A549 (cell line): ENCODE data around the gene TMOD2. TPM values are rescaled to one million over a fixed set of nuclear protein-coding genes. Genes with fewer than 3 reads are reported as not detected.

Experiments
- ATAC-seq, 2 experiments: fragments of 200-7000 bp in 1 of 2; fragments of >200 bp in 1 of 2; cut with Nextera tagmentation in 1 of 2; cut with Tn5 transposase in 1 of 2; 3 replicates each; pipeline versions ENCODE4 v1.8.0 to v1.9.1; 2018 to 2020; ENCODE audit warnings: mild to moderate bottlenecking in 1 of 2, moderate library complexity in 1 of 2
- CTCF ChIA-PET: fragments of 300-600 bp; sonication (Branson Sonifier 250); formaldehyde crosslinking; extraction: SDS; loops from one replicate; lab custom pipeline; 2021; ENCODE audit warnings: antibody characterized with exemption, inconsistent platforms; lab: Yijun Ruan, JAX
- POLR2A ChIA-PET: fragments of 350-600 bp; formaldehyde crosslinking; extraction: SDS; loops from one replicate; lab custom pipeline; 2021; ENCODE audit warnings: antibody characterized with exemption, inconsistent platforms; lab: Yijun Ruan, JAX
- DNase-seq, 2 experiments: peaks; one replicate each; pipeline versions ENCODE4 v3.0.0 to v3.0.0-alpha.2; 2011 to 2016; ENCODE audit warnings: low read depth in 1 of 2, low spot score in 1 of 2
- FAIRE-seq: peaks from 2 replicates; lab custom pipeline; 2011; peaks lifted over from hg19 to GRCh38; lab: Jason Lieb, UNC
- H3K27ac ChIP-seq, 2 experiments: fragments of >200 bp; sonication (Bioruptor Twin); formaldehyde crosslinking; 3 replicates each; pipeline ENCODE4 v1.5.1; 2016 to 2017
- H3K4me1 ChIP-seq: fragments of >200 bp; sonication (Bioruptor Twin); formaldehyde crosslinking; 3 replicates; pipeline ENCODE4 v1.6.1; 2016
- H3K4me2 ChIP-seq: fragments of >200 bp; sonication (Bioruptor Twin); formaldehyde crosslinking; 3 replicates; pipeline ENCODE4 v1.6.1; 2016
- H3K4me3 ChIP-seq: fragments of >200 bp; sonication (Bioruptor Twin); formaldehyde crosslinking; 3 replicates; pipeline ENCODE4 v1.5.1; 2016
- H3K9me3 ChIP-seq: fragments of >200 bp; sonication (Bioruptor Twin); formaldehyde crosslinking; 3 replicates; pipeline ENCODE4 v1.6.1; 2016
- BHLHE40 ChIP-seq: IDR thresholded peaks from 2 replicates; pipeline ENCODE4 v1.6.1; 2012; ENCODE audit warnings: low read depth, low read length, inconsistent platforms
- CBX2 ChIP-seq: fragments of 200-600 bp; sonication (generic); IDR thresholded peaks from 2 replicates; pipeline ENCODE4 v1.6.1; 2016; ENCODE audit warnings: low read depth, mild to moderate bottlenecking, borderline replicate concordance
- CEBPB ChIP-seq, 2 experiments: fragments of >200 bp in 1 of 2; sonication (Bioruptor Twin) in 1 of 2; formaldehyde crosslinking in 1 of 2; IDR thresholded peaks; 2 replicates each; pipeline ENCODE4 v1.6.1; 2012 to 2016
- CHD2 ChIP-seq: fragments of 150-350 bp; IDR thresholded peaks from 2 replicates; pipeline ENCODE4 v1.6.1; 2014; ENCODE audit warnings: low read length; ENCODE audit not compliant: partially characterized antibody
- CHD4 ChIP-seq: fragments of 200-600 bp; sonication (generic); IDR thresholded peaks from 2 replicates; pipeline ENCODE4 v1.6.1; 2016; ENCODE audit warnings: antibody characterized with exemption, mild to moderate bottlenecking, borderline replicate concordance
- E2F6 ChIP-seq: IDR thresholded peaks from 2 replicates; pipeline ENCODE4 v1.6.1; 2012; ENCODE audit warnings: low read depth, borderline replicate concordance
- EHF ChIP-seq: fragments of 250-450 bp; sonication (Bioruptor Pico); IDR thresholded peaks from 2 replicates; pipeline ENCODE4 v1.5.0; 2020; ENCODE audit warnings: mild to moderate bottlenecking
- ELK1 ChIP-seq: fragments of 150-350 bp; IDR thresholded peaks from 2 replicates; pipeline ENCODE4 v1.6.1; 2014; ENCODE audit warnings: low read depth, mild to moderate bottlenecking, low read length
- EP300 ChIP-seq, 2 experiments: fragments of >200 bp; sonication (Bioruptor Twin); formaldehyde crosslinking; IDR thresholded peaks; 2 replicates in 1 of 2; 3 replicates in 1 of 2; pipeline ENCODE4 v1.6.1; 2016 to 2017
- FOSL2 ChIP-seq, 2 experiments: fragments of 450-650 bp in 1 of 2; fragments of >200 bp in 1 of 2; sonication (Bioruptor Twin) in 1 of 2; formaldehyde crosslinking; IDR thresholded peaks; 2 replicates each; pipeline versions ENCODE4 v1.5.0 to v1.6.1; 2016 to 2020; ENCODE audit warnings: mild to moderate bottlenecking in 1 of 2, moderate library complexity in 1 of 2
- GATA3 ChIP-seq: IDR thresholded peaks from 2 replicates; pipeline ENCODE4 v1.6.1; 2012; ENCODE audit warnings: borderline replicate concordance
- HEYL ChIP-seq: fragments of 250-450 bp; sonication (Bioruptor Pico); IDR thresholded peaks from 2 replicates; pipeline ENCODE4 v1.8.0; 2021; ENCODE audit warnings: mild to moderate bottlenecking, moderate library complexity
- HOXA7 ChIP-seq: fragments of 250-450 bp; sonication (Bioruptor Pico); IDR thresholded peaks from 2 replicates; pipeline ENCODE4 v1.5.0; 2020; ENCODE audit warnings: mild to moderate bottlenecking, moderate library complexity
- HOXB13 ChIP-seq: fragments of 250-450 bp; sonication (Bioruptor Pico); IDR thresholded peaks from 2 replicates; pipeline ENCODE4 v1.5.0; 2020; ENCODE audit warnings: low read depth, mild to moderate bottlenecking, moderate library complexity
- JUN ChIP-seq, 2 experiments: fragments of >200 bp; sonication (Bioruptor Twin); formaldehyde crosslinking; IDR thresholded peaks; 2 replicates in 1 of 2; 3 replicates in 1 of 2; pipeline ENCODE4 v1.6.1; 2016 to 2017
- KDM1A ChIP-seq: fragments of 200-600 bp; sonication (generic); IDR thresholded peaks from 2 replicates; pipeline ENCODE4 v1.6.1; 2016; ENCODE audit warnings: low read depth, mild to moderate bottlenecking
- KDM5A ChIP-seq: fragments of 200-600 bp; sonication (generic); IDR thresholded peaks from 2 replicates; pipeline ENCODE4 v1.6.1; 2016; ENCODE audit warnings: antibody characterized with exemption, mild to moderate bottlenecking
- MAX ChIP-seq: IDR thresholded peaks from 2 replicates; pipeline ENCODE4 v1.6.1; 2012
- NPAS2 ChIP-seq: fragments of 250-450 bp; sonication (Bioruptor Pico); IDR thresholded peaks from 2 replicates; pipeline ENCODE4 v1.8.0; 2022; ENCODE audit warnings: mild to moderate bottlenecking, moderate library complexity, borderline replicate concordance
- PHF8 ChIP-seq: fragments of 200-600 bp; sonication (generic); IDR thresholded peaks from 2 replicates; pipeline ENCODE4 v1.6.1; 2016; ENCODE audit warnings: low read depth, mild to moderate bottlenecking, antibody characterized with exemption, moderate library complexity, borderline replicate concordance
- POLR2AphosphoS2 ChIP-seq: conservative IDR thresholded peaks from 2 replicates; pipeline ENCODE4 v1.6.1; 2012; ENCODE audit warnings: low read length, improper control_type of control experiment, inconsistent platforms
- RAD21 ChIP-seq, 2 experiments: fragments of >200 bp in 1 of 2; sonication (Bioruptor Twin) in 1 of 2; formaldehyde crosslinking in 1 of 2; IDR thresholded peaks in 1 of 2; conservative IDR thresholded peaks in 1 of 2; 2 replicates in 1 of 2; 3 replicates in 1 of 2; pipeline ENCODE4 v1.6.1; 2012 to 2018; ENCODE audit warnings: inconsistent platforms in 1 of 2
- RCOR1 ChIP-seq: fragments of 150-350 bp; IDR thresholded peaks from 2 replicates; pipeline ENCODE4 v1.6.1; 2014; ENCODE audit warnings: antibody characterized with exemption, low read length, low read depth
- RNF2 ChIP-seq: fragments of 200-600 bp; sonication (generic); IDR thresholded peaks from 2 replicates; pipeline ENCODE4 v1.6.1; 2016; ENCODE audit warnings: low read depth, mild to moderate bottlenecking, antibody characterized with exemption, moderate library complexity, borderline replicate concordance
- SMC3 ChIP-seq: fragments of >200 bp; sonication (Bioruptor Twin); formaldehyde crosslinking; IDR thresholded peaks from 3 replicates; pipeline ENCODE4 v1.6.1; 2018; ENCODE audit warnings: inconsistent platforms
- TFCP2L1 ChIP-seq: fragments of 250-450 bp; sonication (Bioruptor Pico); IDR thresholded peaks from 2 replicates; pipeline ENCODE4 v1.5.0; 2021; ENCODE audit warnings: mild to moderate bottlenecking
- ZNF302 ChIP-seq: fragments of 250-450 bp; sonication (Bioruptor Pico); IDR thresholded peaks from 2 replicates; pipeline ENCODE4 v1.9.0; 2021; ENCODE audit warnings: inconsistent platforms, mild to moderate bottlenecking, moderate library complexity
- WGBS: methylation state at CpG from one replicate; pipeline ENCODE4 v1.1.6; 2017; ENCODE audit errors: missing lambda C conversion rate; 5-methylcytosine and 5-hydroxymethylcytosine counted together
- polyA plus RNA-seq, 4 experiments: library from polyadenylated mRNA; depleted of rRNA in 3 of 4; stranded (reverse); fragments of >200 nt; fragmentation: RNase III in 1 of 4; extraction: RNeasy Plus Mini Kit Qiagen cat#74134 plus additional on column Dnase treatment in 1 of 4; gene quantifications; 2 replicates in 3 of 4; 3 replicates in 1 of 4; pipeline ENCODE4 v1.2.3, GENCODE V29; 2011 to 2017
- TF ChIP-seq, protein P1 (sequence below): fragments of >200 bp; sonication (Bioruptor Twin); formaldehyde crosslinking; IDR thresholded peaks from 3 replicates; pipeline ENCODE4 v1.6.1; 2016
- TF ChIP-seq, protein P2 (sequence below): fragments of 250-450 bp; sonication (Bioruptor Pico); IDR thresholded peaks from 2 replicates; pipeline ENCODE4 v1.5.0; 2020; ENCODE audit warnings: low read depth, mild to moderate bottlenecking, moderate library complexity

The TMOD2 gene
- polyA plus RNA-seq, 2 of the 4 experiments (the other 2 are of a cell fraction) = 2.1 to 2.5 TPM

DNA sequence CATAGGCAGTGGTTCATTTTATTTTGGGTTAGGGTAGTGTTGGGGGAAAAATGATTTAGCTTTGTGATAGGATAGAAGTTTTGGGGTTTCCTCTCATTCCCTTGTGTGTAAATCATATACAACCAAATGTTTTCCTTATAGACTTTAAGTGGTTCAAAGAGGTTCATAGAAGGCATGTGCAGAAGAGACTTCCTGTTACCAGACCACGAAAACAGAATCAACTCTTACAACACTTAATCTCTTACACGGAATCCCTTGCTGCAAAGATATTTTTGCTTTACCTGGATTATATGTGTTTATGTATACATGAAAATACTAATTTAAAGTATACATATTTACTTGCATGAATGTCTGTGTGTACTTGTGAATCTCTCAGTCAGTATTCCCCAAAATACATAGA is 2.9 kb downstream of the TMOD2 start:
- Histone ChIP-seq H3K4me2 (no peak overlapping the region), H3K9me3 (no peaks in the 10 kb centered on the region), H3K4me1 (peaks cover 3% of the 10 kb centered on the region; the same call in 1 of the 3 replicates), H3K27ac (no peak overlapping the region), H3K4me3 (no peak overlapping the region)
- WGBS = 18% methylated on average over 2 of the region's 2 CpGs
- no peak for ATAC-seq
- DNase-seq = no peak
- TF ChIP-seq MAX = no peak
- no peak for TF ChIP-seq HOXB13 (CRISPR knock-in tag)
- TF ChIP-seq PHF8 = no peak
- TF ChIP-seq BHLHE40 = no peak
- TF ChIP-seq E2F6 = no peak
- no peak for TF ChIP-seq EHF (CRISPR knock-in tag)
- no peak for TF ChIP-seq HEYL
- TF ChIP-seq ELK1 = no peak
- TF ChIP-seq CHD4 = no peak
- no peak for TF ChIP-seq RNF2
- TF ChIP-seq CHD2 = no peak
- no peak for TF ChIP-seq TFCP2L1 (CRISPR knock-in tag)
- no peak for TF ChIP-seq HOXA7 (CRISPR knock-in tag)
- TF ChIP-seq POLR2AphosphoS2 = no peak
- no peak for TF ChIP-seq KDM1A
- POLR2A ChIA-PET = no interaction called here
- FAIRE-seq = no peak
- CTCF ChIA-PET = interaction anchor here (0.8 to 16.6 kb wide), 4 partner anchors 8 to 104 kb away, joined by 3 to 193 read pairs (median 8); no protein-coding TSS in a partner anchor

- no peak overlapping the region for H3K4me3 ChIP-seq
- peaks cover 3% of the 10 kb centered on the region; the same call in 1 of the 3 replicates for H3K4me1 ChIP-seq
- POLR2A ChIA-PET = no interaction called here
- DNase-seq (no peak), FAIRE-seq (no peak), ATAC-seq (no peak)
- no peak overlapping the region for H3K4me2 ChIP-seq
- CTCF ChIA-PET = interaction anchor here (0.9 to 16.6 kb wide), 5 partner anchors 8 to 105 kb away, joined by 4 to 193 read pairs (median 9); no protein-coding TSS in a partner anchor
- no peak for TF ChIP-seq GATA3
- no peak for TF ChIP-seq CEBPB (IDR thresholded peaks at IDR 0.05)
- no peak for TF ChIP-seq RCOR1
- no peak for TF ChIP-seq NPAS2 (CRISPR knock-in tag)
- TF ChIP-seq CBX2 = no peak
- no peak for TF ChIP-seq KDM1A
- TF ChIP-seq KDM5A = no peak
- no peak for TF ChIP-seq HOXB13 (CRISPR knock-in tag)
- no peak for TF ChIP-seq EP300 (IDR thresholded peaks at IDR 0.05)
- TF ChIP-seq, protein P1, sequence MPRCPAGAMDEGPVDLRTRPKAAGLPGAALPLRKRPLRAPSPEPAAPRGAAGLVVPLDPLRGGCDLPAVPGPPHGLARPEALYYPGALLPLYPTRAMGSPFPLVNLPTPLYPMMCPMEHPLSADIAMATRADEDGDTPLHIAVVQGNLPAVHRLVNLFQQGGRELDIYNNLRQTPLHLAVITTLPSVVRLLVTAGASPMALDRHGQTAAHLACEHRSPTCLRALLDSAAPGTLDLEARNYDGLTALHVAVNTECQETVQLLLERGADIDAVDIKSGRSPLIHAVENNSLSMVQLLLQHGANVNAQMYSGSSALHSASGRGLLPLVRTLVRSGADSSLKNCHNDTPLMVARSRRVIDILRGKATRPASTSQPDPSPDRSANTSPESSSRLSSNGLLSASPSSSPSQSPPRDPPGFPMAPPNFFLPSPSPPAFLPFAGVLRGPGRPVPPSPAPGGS = no peak
- TF ChIP-seq JUN (IDR thresholded peaks at IDR 0.05) = no peak
- no peak for TF ChIP-seq POLR2AphosphoS2
- no peak for TF ChIP-seq HEYL
- TF ChIP-seq, protein P2, sequence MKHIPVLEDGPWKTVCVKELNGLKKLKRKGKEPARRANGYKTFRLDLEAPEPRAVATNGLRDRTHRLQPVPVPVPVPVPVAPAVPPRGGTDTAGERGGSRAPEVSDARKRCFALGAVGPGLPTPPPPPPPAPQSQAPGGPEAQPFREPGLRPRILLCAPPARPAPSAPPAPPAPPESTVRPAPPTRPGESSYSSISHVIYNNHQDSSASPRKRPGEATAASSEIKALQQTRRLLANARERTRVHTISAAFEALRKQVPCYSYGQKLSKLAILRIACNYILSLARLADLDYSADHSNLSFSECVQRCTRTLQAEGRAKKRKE = no peak
- TF ChIP-seq SMC3 = no peak
- TF ChIP-seq RAD21 (conservative IDR thresholded peaks at IDR 0.05 in 1 of 2, IDR thresholded peaks at IDR 0.05 in 1 of 2) = no peak
- no peak for TF ChIP-seq PHF8
- TF ChIP-seq ZNF302 (CRISPR knock-in tag) = no peak
- TF ChIP-seq FOSL2 (IDR thresholded peaks at IDR 0.05) = no peak
- TF ChIP-seq FOSL2 (CRISPR knock-in tag; IDR thresholded peaks at IDR 0.05) = no peak
- 33% methylated on average over 4 of the region's 4 CpGs for WGBS
- H3K27ac ChIP-seq = no peak overlapping the region
- no peaks in the 10 kb centered on the region for H3K9me3 ChIP-seq
These were observed 4.4 kb downstream of the TMOD2 start for GRCh38 chr15:51755790-51756189.
